IMR-90 (cell line): Measurements from ENCODE around the gene AMOTL1. TPM values are rescaled to one million over a fixed set of nuclear protein-coding genes. Genes with fewer than 3 reads are reported as not detected.
"Not testable (repeated sequence)": the region's sequence is repeated elsewhere in the genome, so short reads cannot be mapped to it uniquely, and the experiment has no call there.

Experiments used
- ATAC-seq: fragments of 200-7000 bp; cut with Tn5 transposase; 2 replicates; pipeline ENCODE4 v1.9.1; 2020; ENCODE audit warnings: low read depth, mild to moderate bottlenecking, moderate library complexity
- BruUV-seq: library from RNA; stranded (reverse); fragments of 400-500 nt; replicated peaks from 2 replicates; lab custom pipeline; 2021; lab: Mats Ljungman, UMichigan
- CTCF ChIA-PET: fragments of 300-600 bp; formaldehyde crosslinking; extraction: SDS; loops from one replicate; lab custom pipeline; 2021; ENCODE audit warnings: antibody characterized with exemption; lab: Yijun Ruan, JAX
- POLR2A ChIA-PET: fragments of 300-600 bp; sonication (Branson Sonifier 250); formaldehyde crosslinking; loops from one replicate; lab custom pipeline; 2022; ENCODE audit warnings: antibody characterized with exemption; ENCODE audit not compliant: unreplicated experiment; lab: Charles Lee
- DNase-seq: peaks from one replicate; pipeline ENCODE4 v3.0.0; 2013
- H2AFZ ChIP-seq: replicated peaks from 2 replicates; pipeline ENCODE3; 2013; ENCODE audit warnings: low read length, mild to moderate bottlenecking; ENCODE audit not compliant: poor library complexity
- H2AK5ac ChIP-seq: 2 replicates; pipeline ENCODE4 v1.6.1; 2013; ENCODE audit warnings: low read depth, low read length, inconsistent platforms
- H2AK9ac ChIP-seq: replicated peaks from 2 replicates; pipeline ENCODE3; 2013; ENCODE audit warnings: mild to moderate bottlenecking, low read depth, low read length, moderate library complexity; ENCODE audit not compliant: poor library complexity
- H2BK120ac ChIP-seq: 2 replicates; pipeline ENCODE4 v1.6.1; 2013; ENCODE audit warnings: low read depth, low read length, inconsistent platforms
- H2BK15ac ChIP-seq: 3 replicates; pipeline ENCODE4 v1.6.1; 2013; ENCODE audit warnings: low read depth, low read length, inconsistent platforms
- H2BK20ac ChIP-seq: 2 replicates; pipeline ENCODE4 v1.6.1; 2013; ENCODE audit warnings: low read depth, mild to moderate bottlenecking, inconsistent platforms, low read length, moderate library complexity
- H2BK5ac ChIP-seq: 2 replicates; pipeline ENCODE4 v1.6.1; 2013; ENCODE audit warnings: mild to moderate bottlenecking, low read depth, low read length, inconsistent platforms; ENCODE audit not compliant: poor library complexity, severe bottlenecking
- H3K14ac ChIP-seq: replicated peaks from 2 replicates; pipeline ENCODE4 v1.6.1; 2013; ENCODE audit warnings: low read depth, low read length, inconsistent platforms
- H3K18ac ChIP-seq: 2 replicates; pipeline ENCODE4 v1.6.1; 2013; ENCODE audit warnings: low read depth, low read length, control low read depth
- H3K23ac ChIP-seq: 2 replicates; pipeline ENCODE4 v1.6.1; 2013; ENCODE audit warnings: low read depth, low read length, inconsistent platforms
- H3K27ac ChIP-seq: 2 replicates; pipeline ENCODE4 v1.5.1; 2013; ENCODE audit warnings: mild to moderate bottlenecking, control low read depth, low read length; ENCODE audit not compliant: insufficient read depth
- H3K27me3 ChIP-seq: 2 replicates; pipeline ENCODE4 v1.6.1; 2013; ENCODE audit warnings: low read length; ENCODE audit not compliant: control insufficient read depth, insufficient read depth
- H3K36me3 ChIP-seq: 2 replicates; pipeline ENCODE4 v1.6.1; 2013; ENCODE audit warnings: low read length, mixed read lengths; ENCODE audit not compliant: control insufficient read depth, insufficient read depth
- H3K4ac ChIP-seq: 2 replicates; pipeline ENCODE4 v1.6.1; 2013; ENCODE audit warnings: low read depth, low read length, inconsistent platforms
- H3K4me1 ChIP-seq: 2 replicates; pipeline ENCODE4 v1.6.1; 2013; ENCODE audit warnings: low read length, mixed read lengths; ENCODE audit not compliant: control insufficient read depth, insufficient read depth
- H3K4me2 ChIP-seq: 2 replicates; pipeline ENCODE4 v1.6.1; 2013; ENCODE audit warnings: low read depth, mild to moderate bottlenecking, control low read depth, low read length, moderate library complexity
- H3K4me3 ChIP-seq: 2 replicates; pipeline ENCODE4 v1.5.1; 2013; ENCODE audit warnings: low read depth, mild to moderate bottlenecking, control low read depth, low read length, moderate library complexity; ENCODE audit not compliant: insufficient read depth
- H3K56ac ChIP-seq: 2 replicates; pipeline ENCODE4 v1.6.1; 2013; ENCODE audit warnings: low read length, inconsistent platforms; ENCODE audit not compliant: insufficient read depth; ENCODE audit errors: extremely low read depth
- H3K79me1 ChIP-seq, 2 experiments: 2 replicates each; pipeline ENCODE4 v1.6.1; 2013; ENCODE audit warnings: low read length in 2 of 2, inconsistent platforms in 1 of 2, low read depth in 1 of 2
- H3K9ac ChIP-seq: 2 replicates; pipeline ENCODE4 v1.6.1; 2013; ENCODE audit warnings: low read depth, low read length, control low read depth
- H3K9me1 ChIP-seq: 2 replicates; pipeline ENCODE4 v1.6.1; 2013; ENCODE audit warnings: low read length, inconsistent platforms; ENCODE audit not compliant: insufficient read depth
- H3K9me3 ChIP-seq: 2 replicates; pipeline ENCODE4 v1.6.1; 2013; ENCODE audit warnings: low read length; ENCODE audit not compliant: control insufficient read depth, insufficient read depth
- H4K20me1 ChIP-seq: 2 replicates; pipeline ENCODE4 v1.6.1; 2013; ENCODE audit warnings: low read length, inconsistent platforms; ENCODE audit not compliant: insufficient read depth
- H4K5ac ChIP-seq: 2 replicates; pipeline ENCODE4 v1.6.1; 2013; ENCODE audit warnings: mild to moderate bottlenecking, low read depth, low read length, control low read depth
- H4K8ac ChIP-seq, 2 experiments: 2 replicates each; pipeline ENCODE4 v1.6.1; 2013; ENCODE audit warnings: low read depth in 2 of 2, low read length in 2 of 2, control low read depth in 1 of 2, inconsistent platforms in 1 of 2
- H4K91ac ChIP-seq: 2 replicates; pipeline ENCODE4 v1.6.1; 2013; ENCODE audit warnings: low read depth, low read length, inconsistent platforms; ENCODE audit not compliant: insufficient read depth
- WGBS, 2 experiments: methylation state at CpG; one replicate each; pipeline versions ENCODE4 v1.1.5 to v1.1.7; 2013; ENCODE audit warnings: missing lambda C conversion rate in 2 of 2; ENCODE audit not compliant: insufficient read length in 1 of 2; ENCODE audit errors: extremely low coverage in 2 of 2; 5-methylcytosine and 5-hydroxymethylcytosine counted together
- dilution Hi-C: fragments of 300-500 bp; cut with HindIII; formaldehyde crosslinking; loops from one replicate; pipeline ENCODE4 v1.14.3; 2018; ENCODE audit warnings: low sequenced_read_pairs; ENCODE audit not compliant: unreplicated experiment
- in situ Hi-C: fragments of 300-500 bp; cut with MboI; formaldehyde crosslinking; loops from 3 replicates; pipeline ENCODE4 v1.14.3; 2019; ENCODE audit warnings: low sequenced_read_pairs, inconsistent platforms, mixed read lengths
- intact Hi-C: fragments of 100-400 bp; cut with micrococcal nuclease; formaldehyde crosslinking; loops from 2 replicates; pipeline ENCODE4 v1.10.0; 2022
- polyA plus RNA-seq, 3 experiments: library from polyadenylated mRNA; depleted of rRNA; stranded (reverse); fragments of >200 nt; gene quantifications; 2 replicates each; pipeline ENCODE4 v1.2.3, GENCODE V29; 2012; ENCODE audit warnings: low replicate concordance in 1 of 3
- total RNA-seq: library from RNA; depleted of rRNA; stranded (reverse); fragments of >200 nt; gene quantifications from 2 replicates; pipeline ENCODE4 v1.2.3, GENCODE V29; 2012

The AMOTL1 gene
- total and polyA plus RNA-seq, 2 of the 4 experiments (the other 2 are of a cell fraction), result 18.6 to 49.5 TPM

GRCh38 chr11:94853288-94853687, 85.1 kb downstream of the AMOTL1 start:
- H4K8ac ChIP-seq, H2BK20ac ChIP-seq, H3K4me2 ChIP-seq, intact Hi-C loops, DNase-seq, H2BK120ac ChIP-seq, H3K18ac ChIP-seq, H3K9ac ChIP-seq, H2AK5ac ChIP-seq, H3K4ac ChIP-seq, H2AFZ ChIP-seq, H2BK5ac ChIP-seq, H3K14ac ChIP-seq, ATAC-seq, H3K23ac ChIP-seq, H2BK15ac ChIP-seq, H3K27ac ChIP-seq, H3K4me3 ChIP-seq, H3K4me1 ChIP-seq, BruUV-seq, H3K56ac ChIP-seq, H3K27me3 ChIP-seq, dilution Hi-C loops, in situ Hi-C loops, CTCF ChIA-PET, H2AK9ac ChIP-seq, H4K20me1 ChIP-seq, POLR2A ChIA-PET, H4K91ac ChIP-seq, H4K5ac ChIP-seq, H3K9me3 ChIP-seq: not testable (repeated sequence)
- Histone ChIP-seq H3K36me3 (peaks cover 60% of the 10 kb centered on the region), H3K9me1 (peaks cover 18% of the 10 kb centered on the region), H3K79me1 (peaks cover 30 to 52% of the 10 kb centered on the region in 2 experiments)
- no CpG with 5 or more reads among the region's 4 CpGs for WGBS, 2 experiments
